ENCODE data around the gene GRIP1.

The GRIP1 gene

DNA sequence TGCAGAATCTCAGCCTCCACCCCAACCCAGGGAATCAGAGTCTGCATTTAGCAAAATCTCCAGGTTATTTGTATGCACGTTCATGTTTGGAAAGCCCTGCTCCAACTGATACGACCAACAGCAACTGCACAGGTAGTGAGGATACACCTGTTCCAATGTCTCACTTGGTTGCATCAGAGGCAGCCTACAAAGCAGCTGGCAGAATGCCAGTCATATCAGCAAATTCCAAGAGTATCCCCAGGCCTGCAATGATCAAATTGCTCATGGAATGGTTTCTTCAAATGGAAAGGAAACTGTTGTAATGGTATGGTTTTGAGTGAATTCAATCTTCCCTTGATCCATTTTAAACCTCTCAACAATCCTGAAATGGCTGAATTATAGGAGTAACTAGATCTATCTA lies 75.4 kb downstream of the GRIP1 start:
- Histone ChIP-seq H3K9me3 (ENCODE audit: control insufficient read depth, insufficient read depth, low read length) (no peaks in the 10 kb centered on the region), H3F3A (ENCODE audit: control insufficient read depth, insufficient read depth) (peaks cover 13% of the 10 kb centered on the region), H3K27ac (ENCODE audit: low read depth, low read length) (peak overlapping the region; percentile 78), H3K4me3 (ENCODE audit: low read length) (peak overlapping the region; percentile 45), H3K36me3 (ENCODE audit: control insufficient read depth, low read length) (peaks cover 13% of the 10 kb centered on the region), H3K79me2 (ENCODE audit: control insufficient read depth, low read length) (no peaks in the 10 kb centered on the region), H3K4me1 (ENCODE audit: control insufficient read depth, low read length) (peaks cover 100% of the 10 kb centered on the region), H3K9me2 (replicated peaks; ENCODE audit: control insufficient read depth, low read length) (no peaks in the 10 kb centered on the region), H3K4me2 (ENCODE audit: low read length) (peak overlapping the region; percentile 71), H3K27me3 (ENCODE audit: control insufficient read depth, low read length) (no peaks in the 10 kb centered on the region), H4K20me1 (ENCODE audit: control insufficient read depth, insufficient read depth, low read depth, low read length) (no peaks in the 10 kb centered on the region)
- TF ChIP-seq EZH2phosphoT487 (IDR thresholded peaks at IDR 0.05; ENCODE audit: borderline replicate concordance, low read length) = no peak
- TF ChIP-seq, protein P1, sequence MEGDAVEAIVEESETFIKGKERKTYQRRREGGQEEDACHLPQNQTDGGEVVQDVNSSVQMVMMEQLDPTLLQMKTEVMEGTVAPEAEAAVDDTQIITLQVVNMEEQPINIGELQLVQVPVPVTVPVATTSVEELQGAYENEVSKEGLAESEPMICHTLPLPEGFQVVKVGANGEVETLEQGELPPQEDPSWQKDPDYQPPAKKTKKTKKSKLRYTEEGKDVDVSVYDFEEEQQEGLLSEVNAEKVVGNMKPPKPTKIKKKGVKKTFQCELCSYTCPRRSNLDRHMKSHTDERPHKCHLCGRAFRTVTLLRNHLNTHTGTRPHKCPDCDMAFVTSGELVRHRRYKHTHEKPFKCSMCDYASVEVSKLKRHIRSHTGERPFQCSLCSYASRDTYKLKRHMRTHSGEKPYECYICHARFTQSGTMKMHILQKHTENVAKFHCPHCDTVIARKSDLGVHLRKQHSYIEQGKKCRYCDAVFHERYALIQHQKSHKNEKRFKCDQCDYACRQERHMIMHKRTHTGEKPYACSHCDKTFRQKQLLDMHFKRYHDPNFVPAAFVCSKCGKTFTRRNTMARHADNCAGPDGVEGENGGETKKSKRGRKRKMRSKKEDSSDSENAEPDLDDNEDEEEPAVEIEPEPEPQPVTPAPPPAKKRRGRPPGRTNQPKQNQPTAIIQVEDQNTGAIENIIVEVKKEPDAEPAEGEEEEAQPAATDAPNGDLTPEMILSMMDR (IDR thresholded peaks at IDR 0.05; ENCODE audit: low read depth, low read length, poor library complexity, severe bottlenecking) = no peak

DNA sequence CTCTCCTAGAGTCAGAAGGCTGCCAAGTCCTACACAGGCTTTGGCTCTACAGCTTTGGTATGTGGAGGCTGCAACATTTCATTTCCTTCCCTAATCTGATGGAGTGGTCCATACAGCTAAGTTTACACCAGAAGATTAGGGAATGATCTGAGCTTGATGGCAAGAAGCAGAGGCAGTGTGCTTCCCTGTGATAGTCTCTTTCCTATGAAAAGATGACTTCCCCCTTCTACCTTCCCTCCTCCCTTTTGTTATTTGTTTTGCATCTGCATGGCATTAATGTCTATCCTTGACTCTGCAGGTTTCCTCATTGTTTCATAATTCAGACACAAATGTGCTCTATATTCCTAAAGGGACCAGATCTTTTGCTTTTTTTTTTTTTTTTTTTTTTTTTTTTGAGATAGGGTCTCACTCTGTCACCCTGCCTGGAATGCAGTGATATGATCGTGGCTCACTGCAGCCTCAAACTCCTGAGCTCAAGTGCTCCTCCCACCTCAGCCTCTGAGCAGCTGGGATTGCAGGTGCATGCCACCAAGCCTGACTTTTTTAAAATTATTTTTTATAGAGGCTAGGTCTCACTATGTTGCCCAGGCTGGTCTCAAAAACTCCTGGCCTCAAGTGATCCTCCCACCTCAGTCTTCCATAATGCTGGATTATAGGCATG lies 76.3 kb downstream of the GRIP1 start:
- Histone ChIP-seq H3K27ac (ENCODE audit: low read depth, low read length) (peak overlapping the region; percentile 78), H3K4me3 (ENCODE audit: low read length) (peak overlapping the region; percentile 45), H3K4me1 (ENCODE audit: control insufficient read depth, low read length) (peaks cover 100% of the 10 kb centered on the region), H3K9me3 (ENCODE audit: control insufficient read depth, insufficient read depth, low read length) (no peaks in the 10 kb centered on the region), H3F3A (ENCODE audit: control insufficient read depth, insufficient read depth) (peaks cover 13% of the 10 kb centered on the region), H4K20me1 (ENCODE audit: control insufficient read depth, insufficient read depth, low read depth, low read length) (no peaks in the 10 kb centered on the region), H3K36me3 (ENCODE audit: control insufficient read depth, low read length) (peaks cover 13% of the 10 kb centered on the region), H3K27me3 (ENCODE audit: control insufficient read depth, low read length) (no peaks in the 10 kb centered on the region), H3K9me2 (replicated peaks; ENCODE audit: control insufficient read depth, low read length) (no peaks in the 10 kb centered on the region), H3K4me2 (ENCODE audit: low read length) (peak overlapping the region; percentile 71), H3K79me2 (ENCODE audit: control insufficient read depth, low read length) (no peaks in the 10 kb centered on the region)
- no peak for TF ChIP-seq EZH2phosphoT487 (IDR thresholded peaks at IDR 0.05; ENCODE audit: borderline replicate concordance, low read length)
- TF ChIP-seq, protein P1 (IDR thresholded peaks at IDR 0.05; ENCODE audit: low read depth, low read length, poor library complexity, severe bottlenecking) = no peak

DNA sequence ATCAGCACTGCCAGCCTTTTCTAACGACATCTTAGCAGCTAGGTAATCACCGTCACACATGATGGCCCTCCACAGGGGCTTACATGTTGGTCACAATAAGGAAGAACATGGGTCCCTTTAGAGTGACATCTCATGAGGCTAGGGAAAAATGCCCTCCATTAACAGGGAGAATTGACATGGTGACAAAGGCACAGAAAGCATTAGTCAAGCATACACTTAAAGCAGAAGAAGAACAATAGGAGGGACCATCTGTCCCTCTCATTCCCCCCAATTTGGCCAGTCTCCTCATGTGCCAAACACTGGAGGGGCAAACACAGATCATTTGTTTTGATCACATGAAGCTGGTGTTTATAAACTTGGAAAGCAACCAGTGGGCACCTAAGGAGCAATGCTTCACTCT lies 78.0 kb downstream of the GRIP1 start:
- Histone ChIP-seq H3K4me2 (ENCODE audit: low read length) (peak overlapping the region; percentile 71), H3K27me3 (ENCODE audit: control insufficient read depth, low read length) (no peaks in the 10 kb centered on the region), H3K27ac (ENCODE audit: low read depth, low read length) (peak overlapping the region; percentile 78), H3K9me3 (ENCODE audit: control insufficient read depth, insufficient read depth, low read length) (no peaks in the 10 kb centered on the region), H3K4me1 (ENCODE audit: control insufficient read depth, low read length) (peaks cover 98% of the 10 kb centered on the region), H3K36me3 (ENCODE audit: control insufficient read depth, low read length) (peaks cover 16% of the 10 kb centered on the region), H4K20me1 (ENCODE audit: control insufficient read depth, insufficient read depth, low read depth, low read length) (no peaks in the 10 kb centered on the region), H3K4me3 (ENCODE audit: low read length) (peak overlapping the region; percentile 53), H3K9me2 (replicated peaks; ENCODE audit: control insufficient read depth, low read length) (no peaks in the 10 kb centered on the region), H3F3A (ENCODE audit: control insufficient read depth, insufficient read depth) (peaks cover 7% of the 10 kb centered on the region; the same call in 1 of the 2 replicates), H3K79me2 (ENCODE audit: control insufficient read depth, low read length) (no peaks in the 10 kb centered on the region)
- TF ChIP-seq, protein P1 (IDR thresholded peaks at IDR 0.05; ENCODE audit: low read depth, low read length, poor library complexity, severe bottlenecking) = no peak
- TF ChIP-seq EZH2phosphoT487 (IDR thresholded peaks at IDR 0.05; ENCODE audit: borderline replicate concordance, low read length) = no peak
